Breast epithelium (tissue), 3 donors: ENCODE measurements around the gene CACNG4.

Experiments used
- CTCF ChIP-seq, 3 donors: fragments of 450-650 bp; IDR thresholded peaks; one replicate each; pipeline ENCODE4 v1.5.1; 2016 to 2017; ENCODE audit warnings: antibody characterized with exemption in 3 of 3, mild to moderate bottlenecking in 3 of 3, moderate library complexity in 3 of 3
- POLR2AphosphoS5 ChIP-seq, 3 donors: sonication (generic); formaldehyde crosslinking; IDR thresholded peaks; one replicate each; pipeline ENCODE4 v1.6.1; 2017; ENCODE audit warnings: antibody characterized with exemption in 3 of 3

- TF ChIP-seq CTCF (IDR thresholded peaks at IDR 0.05) = no peak
- no peak for TF ChIP-seq POLR2AphosphoS5 (IDR thresholded peaks at IDR 0.05)
Observed at GRCh38 chr17:66948061-66948750, 16.3 kb upstream of the CACNG4 start.
